A549 treated with Hydrocortisone at 1 μM for 4 hours (cell line): ENCODE measurements around the gene JADE3. TPM values are rescaled to one million over a fixed set of nuclear protein-coding genes. Genes with fewer than 3 reads are reported as not detected.

Source experiments
- total RNA-seq: library from RNA; stranded (reverse); fragments of 200-300 nt; extraction: Qiagen RNA extraction; gene quantifications from 5 replicates; pipeline ENCODE4 v1.2.3, GENCODE V29; 2022

The JADE3 gene
- total RNA-seq: 10.3 to 16.5 TPM (median 12.3 TPM) in 5 replicates

GRCh38 chrX:46912098-46912602 lies at the start of gene JADE3:
TSS of gene JADE3 (plus strand) at chrX:46912421. CDS start at chrX:46984895, 72,474 bp downstream.

GRCh38 chrX:47078129-47079043 lies 166.2 kb downstream of the JADE3 start, which contains the start of gene RGN:
TSS of gene RGN (plus strand) at chrX:47078443. CDS start at chrX:47081145, 2,702 bp downstream.

Other genes starting within 250 kb of the JADE3 start
- 8.8 to 13.3 TPM (median 9.8 TPM) in 5 replicates for gene SLC9A7, start 153.3 kb upstream of the JADE3 start, total RNA-seq
- gene RP2, start 75.4 kb upstream of the JADE3 start, total RNA-seq: 7.4 to 12.3 TPM (median 9.8 TPM) in 5 replicates
- gene RGN, start 166.0 kb downstream of the JADE3 start, total RNA-seq: 0.05 TPM in 1 of 5 replicates, not detected in the others
- gene NDUFB11, start 232.3 kb downstream of the JADE3 start, total RNA-seq: 122 to 182 TPM (median 168 TPM) in 5 replicates
- 35.7 to 41.6 TPM (median 39.2 TPM) in 5 replicates for gene RBM10, start 232.8 kb downstream of the JADE3 start, total RNA-seq